ENCODE data around the gene AOAH.

Gene AOAH

GRCh38 chr7:36617408-36617807 lies 106.9 kb downstream of the AOAH start:
- no peaks in the 10 kb centered on the region for H4K20me1 ChIP-seq (ENCODE audit: insufficient read depth, low read length, poor library complexity, severe bottlenecking)
- H2AFZ ChIP-seq (ENCODE audit: low read length), result no peak overlapping the region
- peaks cover 4% of the 10 kb centered on the region; the same call in 1 of the 2 replicates for H3K36me3 ChIP-seq (ENCODE audit: insufficient read depth, low read length)
- no peak overlapping the region for H3K9ac ChIP-seq (ENCODE audit: low read depth, low read length, poor library complexity, severe bottlenecking)
- no peak overlapping the region for H3K4me2 ChIP-seq (ENCODE audit: low read depth, low read length, poor library complexity, severe bottlenecking)
- no peak for TF ChIP-seq CTCF (conservative IDR thresholded peaks at IDR 0.05; ENCODE audit: low read length)
- no peak for TF ChIP-seq EZH2phosphoT487 (IDR thresholded peaks at IDR 0.05; ENCODE audit: borderline replicate concordance)
- no peaks in the 10 kb centered on the region for H3K9me3 ChIP-seq (ENCODE audit: insufficient read depth, low read depth, low read length)
- peaks cover 11% of the 10 kb centered on the region for H3K4me1 ChIP-seq (ENCODE audit: insufficient read depth, low read length, poor library complexity, severe bottlenecking)
- no peaks in the 10 kb centered on the region for H3K79me2 ChIP-seq (ENCODE audit: insufficient read depth, low read length)
- H3K4me3 ChIP-seq (ENCODE audit: low read length, poor library complexity, severe bottlenecking), result no peak overlapping the region
- no peaks in the 10 kb centered on the region for H3K9me2 ChIP-seq (replicated peaks; ENCODE audit: low read depth, low read length)
- no peaks in the 10 kb centered on the region for H3K27me3 ChIP-seq (ENCODE audit: insufficient read depth, low read length, poor library complexity, severe bottlenecking)
- no peaks in the 10 kb centered on the region for H3F3A ChIP-seq (ENCODE audit: low read depth)

DNA sequence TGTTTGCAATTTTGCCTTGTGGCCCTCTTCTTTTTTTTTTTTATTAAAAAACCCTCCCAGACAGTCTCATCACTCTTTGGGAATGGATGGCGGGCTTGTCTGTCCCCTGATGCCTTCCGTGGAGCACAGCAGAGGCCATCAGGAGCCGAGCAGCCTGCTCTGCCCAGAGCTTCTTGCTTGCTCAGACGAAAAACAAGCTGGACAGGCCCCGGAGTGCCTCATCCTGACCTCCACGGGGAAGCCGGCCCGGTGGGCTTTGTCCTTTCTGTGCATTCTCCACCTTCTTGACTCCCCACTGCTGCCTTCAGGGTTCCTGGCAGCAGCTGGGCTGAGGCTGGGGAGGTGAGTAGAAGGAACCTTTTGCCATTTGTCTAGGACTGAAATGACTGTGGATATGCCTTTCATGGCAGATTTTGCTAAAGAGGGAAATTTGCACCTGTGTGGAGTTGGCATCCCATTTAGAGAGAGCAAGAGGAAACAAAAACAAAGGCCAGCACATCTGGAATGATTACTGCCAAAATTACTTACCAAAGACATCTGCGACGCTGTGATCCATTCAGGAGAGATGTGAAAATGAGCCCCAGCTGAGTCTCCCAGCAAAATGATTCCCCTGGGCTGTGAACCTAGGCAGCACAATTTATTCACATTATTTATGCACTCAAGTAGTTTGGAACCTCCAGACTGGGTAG lies 108.3 kb downstream of the AOAH start:
- no peaks in the 10 kb centered on the region for H3K36me3 ChIP-seq (ENCODE audit: insufficient read depth, low read length)
- no peaks in the 10 kb centered on the region for H4K20me1 ChIP-seq (ENCODE audit: insufficient read depth, low read length, poor library complexity, severe bottlenecking)
- peaks cover 11% of the 10 kb centered on the region for H3K4me1 ChIP-seq (ENCODE audit: insufficient read depth, low read length, poor library complexity, severe bottlenecking)
- no peak overlapping the region for H3K9ac ChIP-seq (ENCODE audit: low read depth, low read length, poor library complexity, severe bottlenecking)
- H3K79me2 ChIP-seq (ENCODE audit: insufficient read depth, low read length), result no peaks in the 10 kb centered on the region
- H2AFZ ChIP-seq (ENCODE audit: low read length), result no peak overlapping the region
- H3K4me3 ChIP-seq (ENCODE audit: low read length, poor library complexity, severe bottlenecking), result no peak overlapping the region
- H3K4me2 ChIP-seq (ENCODE audit: low read depth, low read length, poor library complexity, severe bottlenecking), result no peak overlapping the region
- H3F3A ChIP-seq (ENCODE audit: low read depth), result no peaks in the 10 kb centered on the region
- TF ChIP-seq EZH2phosphoT487 (IDR thresholded peaks at IDR 0.05; ENCODE audit: borderline replicate concordance) (no peak), CTCF (conservative IDR thresholded peaks at IDR 0.05; ENCODE audit: low read length) (no peak)
- no peaks in the 10 kb centered on the region for H3K27me3 ChIP-seq (ENCODE audit: insufficient read depth, low read length, poor library complexity, severe bottlenecking)
- H3K9me2 ChIP-seq (replicated peaks; ENCODE audit: low read depth, low read length), result no peaks in the 10 kb centered on the region
- H3K9me3 ChIP-seq (ENCODE audit: insufficient read depth, low read depth, low read length), result no peaks in the 10 kb centered on the region

DNA sequence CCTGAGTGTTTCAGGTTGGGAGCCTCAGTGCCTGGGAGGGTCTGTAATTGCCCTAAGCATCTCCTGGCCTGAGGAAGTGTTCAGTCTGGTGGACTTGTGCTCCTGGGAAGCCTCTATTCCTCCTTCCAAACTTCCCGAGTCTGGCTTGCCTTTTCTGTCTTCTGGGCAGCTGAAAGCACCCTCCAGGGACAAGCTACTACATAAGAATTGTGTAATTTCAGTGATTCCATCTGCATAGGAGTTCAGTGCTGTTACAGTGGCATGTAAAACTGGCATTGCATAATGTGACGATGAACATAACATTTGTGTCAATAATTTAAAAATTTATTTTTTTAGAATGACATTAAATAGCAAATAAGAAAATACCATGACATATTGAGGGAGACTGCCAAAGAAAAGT lies 109.3 kb downstream of the AOAH start:
- H4K20me1 ChIP-seq (ENCODE audit: insufficient read depth, low read length, poor library complexity, severe bottlenecking), result no peaks in the 10 kb centered on the region
- H3K4me3 ChIP-seq (ENCODE audit: low read length, poor library complexity, severe bottlenecking), result no peak overlapping the region
- H3K9me2 ChIP-seq (replicated peaks; ENCODE audit: low read depth, low read length), result no peaks in the 10 kb centered on the region
- no peak overlapping the region for H3K9ac ChIP-seq (ENCODE audit: low read depth, low read length, poor library complexity, severe bottlenecking)
- no peak overlapping the region for H2AFZ ChIP-seq (ENCODE audit: low read length)
- no peaks in the 10 kb centered on the region for H3K27me3 ChIP-seq (ENCODE audit: insufficient read depth, low read length, poor library complexity, severe bottlenecking)
- no peak overlapping the region for H3K4me2 ChIP-seq (ENCODE audit: low read depth, low read length, poor library complexity, severe bottlenecking)
- no peaks in the 10 kb centered on the region for H3K9me3 ChIP-seq (ENCODE audit: insufficient read depth, low read depth, low read length)
- H3K79me2 ChIP-seq (ENCODE audit: insufficient read depth, low read length), result no peaks in the 10 kb centered on the region
- no peaks in the 10 kb centered on the region for H3K36me3 ChIP-seq (ENCODE audit: insufficient read depth, low read length)
- H3F3A ChIP-seq (ENCODE audit: low read depth), result no peaks in the 10 kb centered on the region
- TF ChIP-seq EZH2phosphoT487 (IDR thresholded peaks at IDR 0.05; ENCODE audit: borderline replicate concordance), result no peak
- TF ChIP-seq CTCF (conservative IDR thresholded peaks at IDR 0.05; ENCODE audit: low read length), result no peak
- H3K4me1 ChIP-seq (ENCODE audit: insufficient read depth, low read length, poor library complexity, severe bottlenecking), result peaks cover 11% of the 10 kb centered on the region

Measured in Loucy (cell line).